HG03457 (cell line): ENCODE results near the gene UBA5.

Experiments used
- ATAC-seq: cut with Tn5 transposase; IDR thresholded peaks from one replicate; pipeline ENCODE4 v1.9.1; 2021; ENCODE audit warnings: moderate number of reproducible peaks; ENCODE audit not compliant: unreplicated experiment

The UBA5 gene

DNA sequence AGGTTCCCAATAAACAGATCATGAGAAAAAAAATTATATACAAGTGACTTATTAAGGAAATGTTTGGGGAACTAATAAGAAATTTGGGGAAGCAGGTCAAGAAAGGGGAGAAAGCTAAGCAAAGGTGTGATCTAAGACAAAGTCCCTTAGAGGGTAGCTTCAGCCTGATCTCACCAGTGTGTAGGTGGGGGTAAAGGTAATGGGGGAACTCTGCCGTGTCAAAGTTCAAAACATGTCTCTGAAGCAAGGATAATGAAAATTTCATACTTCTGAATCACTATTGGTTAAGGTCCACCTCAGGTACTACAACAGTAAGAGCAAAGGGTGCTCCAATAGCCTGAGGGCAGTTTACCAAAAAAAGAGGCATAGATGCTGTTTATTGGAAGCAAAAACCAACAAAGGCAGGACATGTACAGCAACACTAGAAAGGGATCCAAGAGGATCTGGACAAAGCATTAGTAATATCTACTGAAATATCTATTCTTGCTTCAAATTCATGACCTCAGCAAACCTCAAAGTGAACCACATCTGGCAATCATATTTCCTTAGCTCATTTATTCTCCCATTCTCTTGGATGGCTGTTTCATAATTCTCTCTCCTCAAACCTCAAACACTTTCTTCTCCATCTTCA is 7.4 kb upstream of the UBA5 start:
- no peak for ATAC-seq

DNA sequence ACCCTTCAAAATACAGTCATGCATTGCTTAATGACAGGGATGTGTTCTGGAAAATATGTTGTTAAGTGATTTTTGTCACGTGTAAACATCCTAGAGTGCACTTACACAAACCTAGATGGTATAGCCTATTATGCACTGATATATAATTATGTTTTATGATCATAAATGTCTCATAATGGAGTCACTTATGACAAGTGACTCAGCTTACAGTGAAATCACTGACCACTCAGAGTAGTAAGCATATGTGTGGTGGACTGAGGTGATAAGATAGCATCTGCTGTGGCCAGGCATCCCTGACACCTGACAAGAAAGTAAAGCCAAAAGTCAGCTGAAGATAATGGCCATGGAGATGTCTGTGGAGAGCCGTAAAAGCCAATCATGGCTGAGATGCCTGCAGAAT is 5.9 kb upstream of the UBA5 start:
- no peak for ATAC-seq

DNA sequence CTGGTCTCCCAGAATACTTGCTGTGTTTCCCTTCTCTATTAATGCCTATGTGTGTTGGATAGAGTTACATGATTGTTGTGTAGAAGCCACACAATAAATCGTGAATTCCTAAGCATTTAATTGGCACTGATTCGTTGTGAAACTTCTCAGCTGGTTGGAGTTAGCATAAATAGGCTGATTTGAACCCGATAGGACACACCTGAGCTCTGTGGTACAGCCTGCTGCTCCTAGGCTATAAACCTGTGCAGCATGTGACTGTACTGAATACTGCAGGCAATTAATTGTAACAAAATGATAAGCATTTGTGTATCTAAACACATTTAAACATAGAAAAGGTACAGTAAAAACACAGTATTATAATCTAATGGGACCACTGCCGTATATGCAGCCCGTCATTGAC is 5.4 kb upstream of the UBA5 start:
- ATAC-seq: no peak

DNA sequence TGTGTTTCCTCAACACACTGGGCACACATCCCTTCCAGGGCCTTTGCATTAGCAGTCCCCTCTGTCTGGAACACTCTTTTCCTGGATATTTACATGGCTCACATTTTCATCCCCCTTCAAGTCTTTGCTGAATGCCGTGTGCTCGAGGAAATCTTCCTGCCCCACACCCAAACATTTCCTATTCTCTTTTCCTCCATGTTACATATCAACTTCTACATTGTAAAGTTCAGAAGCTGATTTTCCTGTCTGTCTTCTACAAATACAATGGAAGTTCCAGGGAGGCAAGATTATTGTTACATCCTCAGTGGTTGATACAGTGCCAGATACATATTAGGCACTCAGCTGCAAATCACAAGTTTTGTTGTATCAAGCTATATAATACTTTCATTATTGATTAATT is 4.7 kb upstream of the UBA5 start:
- ATAC-seq: no peak

GRCh38 chr3:132657869-132658747 is 2.0 kb upstream of the UBA5 start:
- ATAC-seq: no peak

- ATAC-seq: no peak
Observed at GRCh38 chr3:132659000-132659364, 1.1 kb upstream of the UBA5 start.

DNA sequence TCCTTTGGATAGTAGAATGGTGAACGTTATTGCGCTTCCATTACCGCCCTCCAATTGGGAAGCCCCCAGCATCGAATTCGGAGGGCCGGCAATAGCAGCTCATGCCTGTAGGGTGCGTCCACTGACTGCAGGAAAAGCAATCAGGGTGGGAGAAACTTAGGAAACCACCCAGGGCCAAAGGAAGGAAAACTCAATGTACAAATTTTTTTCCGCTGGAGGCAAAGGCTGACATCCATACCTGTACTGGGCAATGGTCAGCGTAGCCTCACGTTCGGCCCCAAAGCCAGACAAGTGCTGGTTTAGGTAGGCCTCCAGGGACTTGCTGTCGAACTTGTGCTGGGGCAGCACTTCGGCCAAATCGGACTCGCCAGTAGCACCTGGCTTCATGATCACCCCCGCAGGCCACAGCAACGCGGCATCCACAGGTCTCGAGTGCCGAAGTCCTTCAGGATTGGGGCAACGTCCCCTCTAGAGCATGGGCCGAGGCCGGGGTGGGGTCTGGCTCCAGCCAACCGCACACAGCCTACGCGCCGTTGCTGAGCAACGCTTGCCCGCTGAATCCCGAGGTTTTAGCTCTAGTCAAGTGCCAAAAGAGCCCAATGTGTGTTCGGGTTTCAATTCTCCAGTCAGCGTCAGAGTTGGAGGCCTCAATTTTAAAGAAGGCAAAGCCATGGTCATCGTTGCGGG is 621 bp upstream of the UBA5 start, which contains the start of gene ACAD11:
Gene ACAD11 (minus strand): TSS at position 445 of the 687 bp plus-strand sequence. CDS start 58 bp downstream, at position 387.
- ATAC-seq: peak; percentile 48

- no peak for ATAC-seq
Observed at GRCh38 chr3:132660811-132661070, 612 bp downstream of the UBA5 start.

DNA sequence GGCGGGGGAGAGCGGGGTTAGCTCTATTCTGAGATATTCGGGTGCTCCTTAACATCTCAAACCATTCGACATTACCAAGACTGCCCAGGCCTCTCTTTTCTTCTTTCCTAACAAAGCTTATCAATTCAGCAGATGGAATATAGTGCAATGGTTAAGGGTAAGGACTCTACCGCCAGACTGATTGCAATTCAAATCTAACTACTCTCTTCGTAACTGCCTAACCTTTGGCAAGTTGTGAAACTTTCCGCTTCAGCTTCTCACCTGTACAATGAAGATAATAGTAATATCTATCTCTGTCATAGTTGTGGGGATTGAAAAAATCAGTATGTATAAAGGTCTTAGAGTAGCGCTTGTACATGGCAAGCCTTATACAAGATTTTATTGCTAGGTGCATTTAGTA is 972 bp downstream of the UBA5 start:
- ATAC-seq: no peak

GRCh38 chr3:132662212-132662611 is 2.1 kb downstream of the UBA5 start:
- ATAC-seq: no peak

- no peak for ATAC-seq
Observed at GRCh38 chr3:132665230-132665745, 5.2 kb downstream of the UBA5 start.

DNA sequence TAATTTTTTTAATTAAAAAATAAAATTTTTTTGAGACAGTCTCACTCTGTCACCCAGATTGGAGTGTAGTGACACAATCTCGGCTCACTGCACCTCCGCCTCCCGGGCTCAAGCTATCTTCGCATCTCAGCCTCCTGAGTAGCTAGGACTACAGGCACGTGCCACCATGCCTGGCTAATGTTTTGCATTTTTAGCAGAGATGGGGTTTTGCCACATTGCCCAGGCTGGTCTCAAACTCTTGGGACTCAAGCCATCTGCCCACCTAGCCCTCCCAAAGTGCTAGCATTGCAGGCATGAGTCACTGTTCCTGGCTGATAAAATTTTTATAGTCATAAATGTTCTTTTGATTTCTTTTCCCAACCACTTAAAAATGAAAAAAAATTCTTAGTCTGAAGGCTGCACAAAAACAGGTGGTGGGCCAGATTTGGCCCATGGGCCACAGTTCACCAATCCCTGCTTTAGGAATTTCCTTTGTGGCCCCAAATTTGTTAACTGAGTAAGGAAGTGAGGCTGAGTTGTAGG is 9.2 kb downstream of the UBA5 start:
- no peak for ATAC-seq

DNA sequence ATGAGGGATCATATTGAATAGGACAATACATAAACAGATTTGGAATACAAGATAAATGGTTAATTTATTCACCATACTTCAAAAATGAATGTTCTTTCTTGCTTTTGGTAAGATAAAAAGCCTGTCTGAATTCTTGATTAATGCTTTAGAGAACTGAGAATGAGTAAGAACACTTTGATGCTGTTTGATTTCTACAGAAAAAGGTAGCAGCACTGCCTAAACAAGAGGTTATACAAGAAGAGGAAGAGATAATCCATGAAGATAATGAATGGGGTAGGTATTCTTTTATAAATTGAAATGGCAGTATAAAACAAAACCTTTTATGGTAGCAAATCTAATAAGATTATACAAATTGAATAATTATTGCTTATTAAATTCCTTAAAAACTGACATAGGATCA is 15.3 kb downstream of the UBA5 start:
- no peak for ATAC-seq

DNA sequence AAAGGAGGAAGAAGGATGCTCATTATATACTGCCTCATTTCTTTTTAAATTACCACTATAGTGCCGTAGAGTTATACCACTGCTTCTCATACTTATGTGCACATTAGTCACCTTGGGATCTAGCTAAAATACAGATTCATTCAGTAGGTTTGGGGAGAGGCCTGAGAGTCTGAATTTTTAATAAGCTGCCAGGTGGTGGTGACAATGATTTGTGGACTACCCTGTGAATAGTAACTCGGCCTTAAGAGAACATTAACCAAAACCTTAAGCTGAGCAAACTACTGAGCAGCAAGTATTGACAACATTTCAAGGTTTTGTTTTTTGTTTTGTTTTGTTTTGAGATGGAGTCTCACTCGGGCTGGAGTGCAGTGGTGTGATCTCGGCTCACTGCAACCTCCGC is 19.8 kb downstream of the UBA5 start:
- ATAC-seq: no peak

- no peak for ATAC-seq
Observed at GRCh38 chr3:132681421-132681820, 21.3 kb downstream of the UBA5 start.

DNA sequence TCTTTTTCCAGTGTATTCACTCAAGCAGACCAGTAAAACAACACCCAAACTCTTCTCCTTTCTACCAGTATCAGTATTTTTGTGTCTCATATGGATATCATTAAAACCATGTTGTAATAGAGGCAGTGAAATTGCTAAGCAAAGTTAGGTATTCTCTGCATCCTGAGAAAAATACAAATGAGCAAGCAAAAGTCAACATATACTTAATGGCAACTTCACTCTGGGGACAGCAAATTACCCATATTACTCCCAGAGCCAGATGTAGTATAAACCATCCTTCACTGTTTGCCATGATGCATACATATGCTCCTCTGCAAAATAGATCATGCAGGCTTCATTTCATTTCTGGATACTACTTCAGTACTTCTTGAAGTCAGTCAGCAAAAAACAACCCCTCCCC is 22.1 kb downstream of the UBA5 start:
- ATAC-seq: no peak

DNA sequence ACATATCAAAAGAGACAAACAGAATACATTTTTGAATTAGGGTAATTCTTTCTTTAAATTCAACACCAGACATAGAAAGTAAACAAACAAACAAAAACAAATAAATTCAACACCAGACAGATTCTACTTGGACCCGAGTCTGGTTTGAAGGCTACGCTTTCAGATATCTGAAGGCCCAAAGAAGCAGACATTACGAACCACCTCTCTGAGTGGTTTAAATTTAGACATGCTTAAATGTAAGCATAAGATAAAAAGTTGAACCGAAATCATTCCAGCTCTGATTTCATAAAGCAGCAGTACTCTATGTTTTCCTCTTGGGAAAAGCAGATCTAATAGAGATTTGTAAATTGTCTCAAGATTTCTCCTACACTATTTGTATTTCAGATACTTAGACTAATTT is 29.9 kb downstream of the UBA5 start:
- no peak for ATAC-seq

- ATAC-seq: no peak
Observed at GRCh38 chr3:132694991-132695390, 34.9 kb downstream of the UBA5 start.

GRCh38 chr3:132695422-132695821 is 35.3 kb downstream of the UBA5 start:
- ATAC-seq: no peak

DNA sequence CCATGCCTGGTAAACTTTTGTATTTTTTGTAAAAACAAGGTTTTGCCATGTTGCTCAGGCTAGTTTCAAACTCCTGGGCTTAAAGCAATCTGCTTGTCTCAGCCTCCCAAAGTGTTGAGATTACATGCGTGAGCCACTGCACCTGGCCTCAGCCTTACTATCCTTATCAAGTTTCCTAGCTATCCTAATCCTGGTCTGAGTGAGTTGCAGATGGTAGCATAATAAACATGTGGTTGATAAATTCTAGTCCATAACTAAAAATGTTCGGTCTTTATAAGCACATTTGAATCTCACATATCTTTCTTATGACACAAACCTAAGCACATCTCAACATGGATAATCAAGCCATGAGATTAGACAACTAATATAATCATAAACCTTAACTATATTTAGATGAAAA is 43.6 kb downstream of the UBA5 start:
- ATAC-seq: no peak

- ATAC-seq: no peak
Observed at GRCh38 chr3:132709761-132710160, 49.6 kb downstream of the UBA5 start.

GRCh38 chr3:132710311-132710710 is 50.2 kb downstream of the UBA5 start:
- no peak for ATAC-seq
